Measurements from ENCODE around the gene NR3C1.
"Not testable (repeated sequence)": the region's sequence is repeated elsewhere in the genome, so short reads cannot be mapped to it uniquely, and the experiment has no call there.

Gene NR3C1

GRCh38 chr5:143328589-143329220 is 74.8 kb downstream of the NR3C1 start:
- no peak overlapping the region for H3K4me3 ChIP-seq (ENCODE audit: low read length)
- peaks cover 7% of the 10 kb centered on the region; the same call in 1 of the 2 replicates for H3K9me3 ChIP-seq (ENCODE audit: insufficient read depth, low read depth, low read length)
- no peak overlapping the region for H3K27ac ChIP-seq (ENCODE audit: low read depth, low read length)
- H3K4me1 ChIP-seq (ENCODE audit: insufficient read depth, low read length) = no peaks in the 10 kb centered on the region
- no peak overlapping the region for H3K9ac ChIP-seq (ENCODE audit: low read depth, low read length)
- 94% methylated on average over 5 of the region's 5 CpGs for WGBS
- no peaks in the 10 kb centered on the region for H3K36me3 ChIP-seq (ENCODE audit: insufficient read depth, low read length)
- no peaks in the 10 kb centered on the region for H3K27me3 ChIP-seq (ENCODE audit: insufficient read depth, low read length)

DNA sequence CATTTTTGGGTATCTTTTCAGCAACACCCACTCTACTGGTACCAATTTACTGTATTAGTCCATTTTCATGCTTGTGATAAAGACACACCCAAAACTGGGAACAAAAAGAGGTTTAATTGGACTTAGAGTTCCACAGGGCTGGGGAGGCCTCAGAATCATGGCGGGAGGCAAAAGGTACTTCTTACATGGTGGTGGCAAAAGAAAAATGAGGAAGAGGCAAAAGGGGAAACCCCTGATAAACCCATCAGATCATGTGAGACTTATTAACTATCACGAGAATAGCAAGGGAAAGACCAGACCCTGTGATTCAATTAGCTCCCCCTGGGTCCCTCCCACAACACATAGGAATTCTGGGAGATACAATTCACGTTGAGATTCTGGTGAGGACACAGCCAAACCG is 78.4 kb downstream of the NR3C1 start:
- not testable (repeated sequence) for H3K4me1 ChIP-seq (ENCODE audit: insufficient read depth, low read length); H3K36me3 ChIP-seq (ENCODE audit: insufficient read depth, low read length); H3K9ac ChIP-seq (ENCODE audit: low read depth, low read length); H3K4me3 ChIP-seq (ENCODE audit: low read length); H3K9me3 ChIP-seq (ENCODE audit: insufficient read depth, low read depth, low read length); H3K27ac ChIP-seq (ENCODE audit: low read depth, low read length); H3K27me3 ChIP-seq (ENCODE audit: insufficient read depth, low read length)
- 92% methylated on average over 4 of the region's 4 CpGs for WGBS

DNA sequence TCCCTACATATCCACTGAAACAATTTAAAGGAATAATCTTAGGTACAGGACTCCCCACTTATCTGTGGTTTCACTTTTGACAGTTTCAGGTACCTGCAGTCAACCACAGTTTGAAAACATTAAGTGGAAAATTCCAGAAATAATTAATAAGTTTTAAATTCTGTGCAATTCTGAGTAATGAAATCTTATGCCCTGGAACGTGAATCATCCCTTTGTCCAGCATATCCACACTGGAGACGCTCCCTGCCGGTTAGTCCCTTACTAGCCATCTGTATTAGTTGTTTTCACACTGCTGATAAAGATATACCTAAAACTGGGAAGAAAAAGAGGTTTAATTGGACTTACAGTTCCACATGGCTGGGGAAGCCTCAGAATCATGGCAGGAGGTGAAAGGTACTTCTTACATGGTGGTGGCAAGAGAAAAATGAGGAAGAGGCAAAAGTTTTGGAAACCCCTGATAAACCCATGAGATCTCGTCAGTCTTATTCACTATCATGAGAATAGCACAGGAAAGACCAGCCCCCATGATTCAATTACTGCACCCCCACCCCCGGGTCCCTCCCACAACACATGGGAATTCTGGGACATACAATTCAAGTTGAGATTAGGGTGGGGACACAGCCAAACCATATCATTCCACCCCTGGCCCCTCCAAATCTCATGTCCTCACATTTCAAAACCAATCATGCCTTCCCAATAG is 80.4 kb downstream of the NR3C1 start:
- not testable (repeated sequence) for H3K4me1 ChIP-seq (ENCODE audit: insufficient read depth, low read length); H3K4me3 ChIP-seq (ENCODE audit: low read length); H3K36me3 ChIP-seq (ENCODE audit: insufficient read depth, low read length); H3K27me3 ChIP-seq (ENCODE audit: insufficient read depth, low read length); H3K9me3 ChIP-seq (ENCODE audit: insufficient read depth, low read depth, low read length); H3K9ac ChIP-seq (ENCODE audit: low read depth, low read length); H3K27ac ChIP-seq (ENCODE audit: low read depth, low read length)
- WGBS = 93% methylated on average over 5 of the region's 5 CpGs

DNA sequence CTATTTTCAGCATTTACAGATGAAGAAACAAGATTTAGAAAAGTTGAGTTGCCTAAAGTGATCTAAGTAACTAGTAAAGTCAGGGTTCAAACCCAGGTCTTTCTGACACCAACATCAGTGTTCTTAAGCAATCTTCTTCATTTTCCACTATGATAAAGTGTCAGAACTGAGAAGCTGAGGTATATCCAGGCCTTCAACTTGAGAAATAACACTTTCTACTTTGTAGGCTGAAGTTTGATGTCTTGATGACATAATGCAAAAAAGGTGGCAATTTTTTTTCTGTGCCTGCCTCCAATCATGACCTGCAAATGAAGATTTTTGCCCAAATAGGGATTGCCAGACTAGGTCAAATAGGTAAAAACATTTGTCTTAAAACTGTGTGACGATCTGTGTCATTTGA is 81.3 kb downstream of the NR3C1 start:
- no peak overlapping the region for H3K27ac ChIP-seq (ENCODE audit: low read depth, low read length)

DNA sequence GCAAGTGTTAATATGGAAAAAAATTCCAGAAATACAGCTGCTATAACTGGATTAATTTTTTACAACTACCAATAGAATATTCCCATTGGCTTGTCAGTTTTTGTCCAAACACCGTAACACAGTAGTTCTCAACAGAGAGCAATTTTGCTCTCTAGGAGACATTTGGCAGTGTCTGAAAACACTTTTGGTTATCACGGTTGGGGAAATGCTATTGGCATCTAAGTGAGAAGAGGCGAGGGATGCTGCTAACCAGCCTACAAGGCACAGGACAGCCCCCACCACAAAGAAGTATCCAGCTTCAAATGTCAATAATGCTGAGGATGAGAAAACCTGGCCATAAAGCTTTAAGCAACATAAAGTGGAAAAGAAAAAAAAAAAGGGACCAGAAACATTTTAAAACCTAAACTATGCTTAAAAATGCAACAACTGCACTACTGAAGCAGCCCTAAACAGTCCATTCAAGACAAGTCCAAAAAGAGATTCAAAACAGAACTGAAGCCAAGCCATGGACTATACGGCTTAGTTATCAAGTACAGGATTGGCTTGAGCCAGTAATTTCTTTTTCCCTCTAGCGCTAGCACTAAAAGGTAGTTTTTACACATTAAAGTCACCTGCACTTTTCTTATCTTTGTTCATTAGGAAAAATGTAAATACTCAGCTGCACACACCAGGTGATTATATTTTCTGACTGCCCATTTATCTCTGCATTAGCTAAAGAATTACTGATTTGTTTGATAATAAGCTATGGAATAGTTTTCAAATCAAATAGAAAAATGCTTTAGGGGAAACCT is 83.9 kb downstream of the NR3C1 start:
- Histone ChIP-seq H3K27ac (ENCODE audit: low read depth, low read length) (no peak overlapping the region), H3K27me3 (ENCODE audit: insufficient read depth, low read length) (no peaks in the 10 kb centered on the region), H3K36me3 (ENCODE audit: insufficient read depth, low read length) (no peaks in the 10 kb centered on the region), H3K9me3 (ENCODE audit: insufficient read depth, low read depth, low read length) (no peaks in the 10 kb centered on the region), H3K4me3 (ENCODE audit: low read length) (no peak overlapping the region), H3K4me1 (ENCODE audit: insufficient read depth, low read length) (0 out of 2 replicates have a peak, but pooled peaks cover 4% of the 10 kb centered on the region), H3K9ac (ENCODE audit: low read depth, low read length) (no peak overlapping the region)
- 84% methylated on average over 5 of the region's 5 CpGs for WGBS

More for the DNA sequence above, 81.3 kb downstream of the NR3C1 start:
- Histone ChIP-seq H3K9ac (ENCODE audit: low read depth, low read length) (no peak overlapping the region), H3K4me3 (ENCODE audit: low read length) (no peak overlapping the region), H3K9me3 (ENCODE audit: insufficient read depth, low read depth, low read length) (no peaks in the 10 kb centered on the region; the same call in 1 of the 2 replicates), H3K4me1 (ENCODE audit: insufficient read depth, low read length) (no peaks in the 10 kb centered on the region), H3K27me3 (ENCODE audit: insufficient read depth, low read length) (no peaks in the 10 kb centered on the region), H3K36me3 (ENCODE audit: insufficient read depth, low read length) (no peaks in the 10 kb centered on the region)
- 92% methylated on average over 1 of the region's 1 CpG for WGBS

DNA sequence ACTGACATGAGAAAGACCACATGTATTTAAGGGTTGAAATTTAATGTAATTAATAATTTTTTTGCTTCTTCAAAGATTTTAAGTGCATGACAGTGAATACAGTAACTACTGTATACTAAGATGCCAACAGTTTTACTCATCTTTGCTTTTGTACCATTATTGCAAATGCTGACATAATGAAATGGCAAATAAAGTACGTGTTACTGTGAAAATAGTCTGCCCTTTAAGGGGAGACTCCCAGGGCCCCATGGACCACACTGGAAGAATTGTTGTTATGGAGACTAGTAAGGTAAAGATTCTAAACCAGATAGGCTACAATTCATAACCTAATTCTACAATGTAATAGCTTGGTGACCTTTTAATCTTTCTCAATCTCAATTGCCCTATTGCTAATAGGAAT is 84.7 kb downstream of the NR3C1 start:
- Histone ChIP-seq H3K27me3 (ENCODE audit: insufficient read depth, low read length) (no peaks in the 10 kb centered on the region), H3K36me3 (ENCODE audit: insufficient read depth, low read length) (no peaks in the 10 kb centered on the region), H3K9me3 (ENCODE audit: insufficient read depth, low read depth, low read length) (no peaks in the 10 kb centered on the region), H3K9ac (ENCODE audit: low read depth, low read length) (no peak overlapping the region), H3K4me3 (ENCODE audit: low read length) (no peak overlapping the region), H3K4me1 (ENCODE audit: insufficient read depth, low read length) (0 out of 2 replicates have a peak, but pooled peaks cover 4% of the 10 kb centered on the region), H3K27ac (ENCODE audit: low read depth, low read length) (no peak overlapping the region)
- WGBS = 89% methylated on average over 1 of the region's 1 CpG

GRCh38 chr5:143318270-143318669 is 85.2 kb downstream of the NR3C1 start:
- H3K36me3 ChIP-seq (ENCODE audit: insufficient read depth, low read length) = no peaks in the 10 kb centered on the region
- H3K27ac ChIP-seq (ENCODE audit: low read depth, low read length) = no peak overlapping the region
- no peaks in the 10 kb centered on the region for H3K27me3 ChIP-seq (ENCODE audit: insufficient read depth, low read length)
- H3K4me1 ChIP-seq (ENCODE audit: insufficient read depth, low read length) = 0 out of 2 replicates have a peak, but pooled peaks cover 4% of the 10 kb centered on the region
- no peaks in the 10 kb centered on the region for H3K9me3 ChIP-seq (ENCODE audit: insufficient read depth, low read depth, low read length)
- WGBS = 88% methylated on average over 1 of the region's 1 CpG
- no peak overlapping the region for H3K4me3 ChIP-seq (ENCODE audit: low read length)
- H3K9ac ChIP-seq (ENCODE audit: low read depth, low read length) = no peak overlapping the region

DNA sequence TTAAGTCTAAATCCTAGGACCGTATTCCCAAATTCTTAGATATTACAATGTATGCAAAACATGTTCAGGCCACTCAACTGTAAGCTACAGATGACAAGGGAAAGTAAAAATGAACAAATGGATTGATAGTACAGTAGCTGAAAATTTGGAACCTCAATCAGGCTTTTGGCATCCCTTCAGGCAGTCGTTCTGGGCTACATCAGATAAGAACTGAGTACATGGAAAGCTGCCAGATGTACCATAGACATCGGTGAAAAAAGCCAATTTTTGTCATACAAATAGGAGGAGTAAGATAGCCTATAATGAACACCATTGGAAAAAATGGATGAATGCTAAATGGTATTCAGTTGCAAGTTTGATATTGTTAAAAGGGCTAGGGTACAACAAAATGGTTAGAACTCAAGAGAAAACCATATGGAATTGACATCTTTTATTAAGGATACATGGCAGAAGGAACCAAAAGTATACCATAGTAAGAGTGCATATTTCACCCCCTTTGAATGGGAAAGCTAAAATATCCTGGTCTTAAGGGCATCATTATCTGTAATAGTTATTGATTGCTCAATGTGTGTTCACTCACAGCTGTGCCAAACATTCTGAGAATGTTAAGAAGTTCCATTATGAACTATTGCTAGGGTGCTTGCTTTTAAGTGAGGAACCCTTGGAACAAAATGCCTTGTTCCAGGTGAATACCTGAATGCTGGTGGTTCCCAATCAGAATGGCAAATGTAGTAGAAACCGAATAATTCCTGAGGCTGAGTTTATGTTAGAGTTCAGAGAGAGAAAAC is 86.4 kb downstream of the NR3C1 start:
- Histone ChIP-seq H3K27me3 (ENCODE audit: insufficient read depth, low read length) (no peaks in the 10 kb centered on the region), H3K9ac (ENCODE audit: low read depth, low read length) (no peak overlapping the region), H3K9me3 (ENCODE audit: insufficient read depth, low read depth, low read length) (no peaks in the 10 kb centered on the region), H3K4me1 (ENCODE audit: insufficient read depth, low read length) (0 out of 2 replicates have a peak, but pooled peaks cover 4% of the 10 kb centered on the region), H3K36me3 (ENCODE audit: insufficient read depth, low read length) (no peaks in the 10 kb centered on the region), H3K4me3 (ENCODE audit: low read length) (no peak overlapping the region), H3K27ac (ENCODE audit: low read depth, low read length) (no peak overlapping the region)
- WGBS = 93% methylated on average over 3 of the region's 4 CpGs

- no peaks in the 10 kb centered on the region for H3K36me3 ChIP-seq (ENCODE audit: insufficient read depth, low read length)
- no peaks in the 10 kb centered on the region for H3K27me3 ChIP-seq (ENCODE audit: insufficient read depth, low read length)
- no peaks in the 10 kb centered on the region for H3K9me3 ChIP-seq (ENCODE audit: insufficient read depth, low read depth, low read length)
- 96% methylated on average over 5 of the region's 6 CpGs for WGBS
- no peak overlapping the region for H3K9ac ChIP-seq (ENCODE audit: low read depth, low read length)
- H3K4me3 ChIP-seq (ENCODE audit: low read length) = no peak overlapping the region
- H3K27ac ChIP-seq (ENCODE audit: low read depth, low read length) = no peak overlapping the region
- 0 out of 2 replicates have a peak, but pooled peaks cover 4% of the 10 kb centered on the region for H3K4me1 ChIP-seq (ENCODE audit: insufficient read depth, low read length)
Measured at GRCh38 chr5:143316337-143316736, 87.1 kb downstream of the NR3C1 start.

DNA sequence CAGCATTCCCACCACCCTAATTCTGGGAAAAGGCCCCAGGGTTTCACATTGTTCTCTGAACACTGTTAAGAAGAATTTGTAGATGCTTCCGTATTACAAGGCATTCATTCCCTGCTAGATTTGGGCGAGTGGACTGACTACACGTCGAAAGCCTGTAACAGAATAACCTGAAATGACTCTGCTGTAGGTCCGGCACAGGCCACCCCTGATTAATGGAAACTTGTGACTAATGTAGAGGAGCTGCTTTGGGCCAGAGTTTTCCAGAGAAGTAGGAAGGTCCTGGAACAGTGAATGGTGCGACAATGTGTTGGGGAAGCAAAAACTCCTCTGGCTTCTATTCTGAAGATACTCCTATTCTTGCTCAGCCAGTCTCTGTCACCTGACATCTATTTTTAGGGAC is 87.6 kb downstream of the NR3C1 start:
- Histone ChIP-seq H3K9me3 (ENCODE audit: insufficient read depth, low read depth, low read length) (no peaks in the 10 kb centered on the region), H3K9ac (ENCODE audit: low read depth, low read length) (no peak overlapping the region), H3K36me3 (ENCODE audit: insufficient read depth, low read length) (no peaks in the 10 kb centered on the region), H3K27me3 (ENCODE audit: insufficient read depth, low read length) (no peaks in the 10 kb centered on the region), H3K4me3 (ENCODE audit: low read length) (no peak overlapping the region), H3K27ac (ENCODE audit: low read depth, low read length) (no peak overlapping the region), H3K4me1 (ENCODE audit: insufficient read depth, low read length) (0 out of 2 replicates have a peak, but pooled peaks cover 4% of the 10 kb centered on the region)
- WGBS = 91% methylated on average over 6 of the region's 6 CpGs
